ENCODE results near the gene CTBP2. TPM values are rescaled to one million over a fixed set of nuclear protein-coding genes. Genes with fewer than 3 reads are reported as not detected.

CTBP2 gene
- total and polyA plus RNA-seq, 2 of the 13 experiments (the other 11 are each of a cell fraction or from before 2014, with no cell fraction given): 0.08 TPM; not detected in 1

DNA sequence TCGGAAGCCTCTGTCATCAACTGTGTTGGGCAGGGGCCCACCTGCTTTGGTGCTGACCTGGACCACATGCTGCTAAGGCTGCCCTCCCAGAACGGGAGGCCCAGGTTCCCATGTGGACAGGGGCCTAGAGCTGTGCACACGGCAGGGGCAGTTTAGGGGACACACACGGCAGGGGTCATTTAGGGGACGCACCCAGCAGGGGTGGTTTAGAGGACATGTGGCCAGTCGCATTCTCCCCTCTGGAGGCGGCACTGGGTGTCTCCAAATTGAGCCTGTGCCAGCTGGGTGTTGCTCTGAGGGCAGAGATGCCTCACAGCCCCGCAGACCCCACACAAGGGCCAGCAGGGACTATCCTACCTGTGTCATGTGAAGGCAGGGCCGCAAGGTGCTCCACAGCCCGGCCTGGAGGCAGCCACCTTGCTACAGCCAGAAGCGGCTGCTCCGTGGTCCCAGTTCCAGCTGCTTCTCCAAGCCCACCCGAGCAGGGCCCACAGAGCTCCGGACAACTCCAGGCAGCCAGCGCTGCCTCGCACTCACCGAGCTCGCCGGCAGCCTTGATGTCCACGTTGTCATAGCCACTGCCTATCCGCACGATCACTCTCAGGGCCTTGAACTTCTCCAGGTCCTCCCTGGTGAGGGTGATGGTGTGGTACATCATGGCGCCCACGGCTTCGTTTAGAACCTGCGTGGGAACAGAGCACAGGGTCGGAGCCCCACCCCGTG is 157.8 kb downstream of the CTBP2 start (continued):
- TF ChIP-seq, protein P1, sequence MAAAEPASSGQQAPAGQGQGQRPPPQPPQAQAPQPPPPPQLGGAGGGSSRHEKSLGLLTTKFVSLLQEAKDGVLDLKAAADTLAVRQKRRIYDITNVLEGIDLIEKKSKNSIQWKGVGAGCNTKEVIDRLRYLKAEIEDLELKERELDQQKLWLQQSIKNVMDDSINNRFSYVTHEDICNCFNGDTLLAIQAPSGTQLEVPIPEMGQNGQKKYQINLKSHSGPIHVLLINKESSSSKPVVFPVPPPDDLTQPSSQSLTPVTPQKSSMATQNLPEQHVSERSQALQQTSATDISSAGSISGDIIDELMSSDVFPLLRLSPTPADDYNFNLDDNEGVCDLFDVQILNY (CRISPR knock-in tag; conservative IDR thresholded peaks at IDR 0.05): no peak
- TF ChIP-seq SP5 (CRISPR knock-in tag; IDR thresholded peaks at IDR 0.05; ENCODE audit: borderline replicate concordance, low read depth) (no peak), NR2F1 (CRISPR knock-in tag; IDR thresholded peaks at IDR 0.05) (no peak), ZNF558 (CRISPR knock-in tag; IDR thresholded peaks at IDR 0.05; ENCODE audit: borderline replicate concordance) (no peak)

DNA sequence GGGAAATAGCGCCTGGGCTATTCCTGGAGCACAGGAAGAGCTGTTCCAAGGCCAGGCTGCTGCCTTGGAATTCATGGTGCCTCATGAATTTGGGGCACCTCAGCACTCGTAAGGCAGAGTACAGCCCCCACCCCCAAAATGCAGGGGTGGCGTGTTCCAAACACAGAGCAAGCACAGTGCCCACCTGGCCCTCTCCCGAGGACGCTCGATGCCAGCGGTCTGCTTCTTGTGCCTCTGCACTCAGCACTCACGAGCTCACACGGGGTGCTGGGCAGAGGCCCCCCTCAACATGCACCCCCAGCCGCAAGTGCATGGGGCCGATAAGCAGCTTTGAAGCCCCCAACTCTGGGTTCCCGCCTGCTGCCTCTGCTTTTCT is 158.3 kb downstream of the CTBP2 start:
- POLR2A ChIA-PET: no interaction called here
- Histone ChIP-seq H2AFZ (ENCODE audit: low read length) (no peak overlapping the region), H3K79me2 (ENCODE audit: insufficient read depth, low read length) (no peaks in the 10 kb centered on the region), H3K4me3 (replicated peaks in 1 of 3; ENCODE audit: insufficient read depth in 1 of 3, low read depth in 2 of 3, low read length in 3 of 3) (no peak overlapping the region), H3K9ac (ENCODE audit: insufficient read depth, low read depth, low read length) (no peak overlapping the region), H3K27ac (ENCODE audit: extremely low read length, insufficient read depth, low read length) (no peak overlapping the region), H3K4me2 (ENCODE audit: low read depth, low read length) (no peak overlapping the region), H3K36me3 (replicated peaks in 1 of 2; ENCODE audit: control insufficient read depth in 1 of 2, insufficient read depth in 2 of 2, low read length in 2 of 2) (no peaks in the 10 kb centered on the region), H3K9me3 (ENCODE audit: low read length) (no peaks in the 10 kb centered on the region), H3K4me1 (ENCODE audit: insufficient read depth, low read length) (peaks cover 18% of the 10 kb centered on the region), H4K20me1 (ENCODE audit: insufficient read depth, low read length) (no peaks in the 10 kb centered on the region), H3K27me3 (ENCODE audit: control insufficient read depth in 1 of 2, insufficient read depth in 2 of 2, low read length in 2 of 2) (peaks cover 21 to 87% of the 10 kb centered on the region in 2 experiments)
- WGBS (ENCODE audit: low lambda C conversion rate): 50% methylated on average over 2 of the region's 12 CpGs
- intact Hi-C loops (cut with micrococcal nuclease; ENCODE audit: unreplicated experiment): loop anchor here (5.0 kb wide), 1 partner anchor 60 kb away; no protein-coding TSS in a partner anchor
- no peak for ATAC-seq
- in situ Hi-C loops (cut with HindIII; ENCODE audit: extremely low pct_ligation_motif_present, low pct_unique_long_range_greater_than_20kb): no loop called here
- no peak for FAIRE-seq
- DNase-seq (ENCODE audit: low spot score): no peak
- no TSS peak for BruUV-seq (replicated peaks)
- CTCF ChIA-PET (ENCODE audit: low intra/inter-chr PET ratio, low total read pairs): no interaction called here
- TF ChIP-seq HHEX (CRISPR knock-in tag; IDR thresholded peaks at IDR 0.05) (no peak), ZNF746 (CRISPR knock-in tag; IDR thresholded peaks at IDR 0.05) (no peak), RFX1 (IDR thresholded peaks at IDR 0.05) (no peak), SRSF4 (IDR thresholded peaks at IDR 0.05; ENCODE audit: low read depth, low read length, poor library complexity, severe bottlenecking) (no peak), ZNF609 (CRISPR knock-in tag; IDR thresholded peaks at IDR 0.05; ENCODE audit: borderline replicate concordance) (no peak), ARID4A (CRISPR knock-in tag; IDR thresholded peaks at IDR 0.05; ENCODE audit: borderline replicate concordance) (no peak), DNMT3B (CRISPR knock-in tag; conservative IDR thresholded peaks at IDR 0.05) (no peak), THAP8 (CRISPR knock-in tag; IDR thresholded peaks at IDR 0.05; ENCODE audit: borderline replicate concordance) (no peak)

Data from HepG2 (cell line).